OCI-LY7 (cell line): ENCODE data around the gene EIF4G2.

ENCODE experiments used
- CTCF ChIP-seq: fragments of 200-600 bp; sonication (generic); conservative IDR thresholded peaks from 2 replicates; pipeline ENCODE4 v1.5.1; 2014; ENCODE audit warnings: mild to moderate bottlenecking, antibody characterized with exemption, low read length, moderate library complexity, mixed read lengths
- EZH2phosphoT487 ChIP-seq: fragments of 200-600 bp; sonication (generic); IDR thresholded peaks from 2 replicates; pipeline ENCODE4 v1.6.1; 2018; ENCODE audit warnings: low read depth, borderline replicate concordance, mild to moderate bottlenecking, mixed run types, antibody characterized with exemption, low read length, moderate library complexity, mixed read lengths

- TF ChIP-seq CTCF (no peak), EZH2phosphoT487 (no peak)
These were observed 45.0 kb downstream of the EIF4G2 start for GRCh38 chr11:10763766-10764165.
